Placental pericyte (primary cell): ENCODE measurements around the gene PCDHA9. TPM values are rescaled to one million over a fixed set of nuclear protein-coding genes. Genes with fewer than 3 reads are reported as not detected.

Experiments used
- total RNA-seq: library from RNA; depleted of rRNA; stranded (reverse); fragments of >200 nt; gene quantifications from 2 replicates; pipeline ENCODE4 v1.2.3, GENCODE V29; 2012

Gene PCDHA9
- total RNA-seq, 1 donor, result under 0.01 TPM

Other genes with a start within 250 kb of the PCDHA9 start
- 1.3 and 1.8 TPM in 2 replicates for gene CD14, start 215.2 kb upstream of the PCDHA9 start, total RNA-seq
- 12.9 and 24.5 TPM in 2 replicates for gene TMCO6, start 208.9 kb upstream of the PCDHA9 start, total RNA-seq
- gene NDUFA2, start 200.8 kb upstream of the PCDHA9 start, total RNA-seq, result 19.9 and 24.1 TPM in 2 replicates
- gene IK, start 200.6 kb upstream of the PCDHA9 start, total RNA-seq, result 67.3 and 127 TPM in 2 replicates
- gene WDR55, start 183.5 kb upstream of the PCDHA9 start, total RNA-seq, result 32.8 and 46.2 TPM in 2 replicates
- gene DND1, start 174.8 kb upstream of the PCDHA9 start, total RNA-seq, result 0.44 and 0.86 TPM in 2 replicates
- 47.9 and 91.9 TPM in 2 replicates for gene HARS1, start 157.0 kb upstream of the PCDHA9 start, total RNA-seq
- 27.1 and 32.5 TPM in 2 replicates for gene HARS2, start 156.9 kb upstream of the PCDHA9 start, total RNA-seq
- 29.5 and 35.7 TPM in 2 replicates for gene ZMAT2, start 147.9 kb upstream of the PCDHA9 start, total RNA-seq
- gene PCDHA1, start 62.2 kb upstream of the PCDHA9 start, total RNA-seq, result not detected in 2 replicates
- under 0.01 TPM in 1 of 2 replicates, not detected in the other for gene PCDHA2, start 53.5 kb upstream of the PCDHA9 start, total RNA-seq
- gene PCDHA3, start 47.3 kb upstream of the PCDHA9 start, total RNA-seq, result 0.14 and 0.22 TPM in 2 replicates
- gene PCDHA4, start 41.3 kb upstream of the PCDHA9 start, total RNA-seq, result under 0.01 and 0.14 TPM in 2 replicates
- gene PCDHA5, start 26.8 kb upstream of the PCDHA9 start, total RNA-seq, result not detected in 2 replicates
- 0.14 and 0.44 TPM in 2 replicates for gene PCDHA6, start 20.4 kb upstream of the PCDHA9 start, total RNA-seq
- under 0.01 and 0.29 TPM in 2 replicates for gene PCDHA7, start 14.1 kb upstream of the PCDHA9 start, total RNA-seq
- gene PCDHA8, start 7.2 kb upstream of the PCDHA9 start, total RNA-seq, result under 0.01 TPM in 1 of 2 replicates, not detected in the other
- gene PCDHA10, start 7.5 kb downstream of the PCDHA9 start, total RNA-seq, result under 0.01 and 0.14 TPM in 2 replicates
- gene PCDHA11, start 20.6 kb downstream of the PCDHA9 start, total RNA-seq, result 0.57 TPM in 1 of 2 replicates, not detected in the other
- gene PCDHA12, start 26.9 kb downstream of the PCDHA9 start, total RNA-seq, result under 0.01 and 0.14 TPM in 2 replicates
- gene PCDHA13, start 33.7 kb downstream of the PCDHA9 start, total RNA-seq, result not detected in 2 replicates
- gene PCDHAC1, start 77.9 kb downstream of the PCDHA9 start, total RNA-seq, result under 0.01 TPM in 1 of 2 replicates, not detected in the other
- gene PCDHAC2, start 118.1 kb downstream of the PCDHA9 start, total RNA-seq, result 0.14 and 0.22 TPM in 2 replicates
- not detected in 2 replicates for gene PCDHB1, start 203.0 kb downstream of the PCDHA9 start, total RNA-seq
- 0.22 and 0.29 TPM in 2 replicates for gene PCDHB2, start 246.2 kb downstream of the PCDHA9 start, total RNA-seq